ENCODE results near the gene INPP4B. TPM values are rescaled to one million over a fixed set of nuclear protein-coding genes. Genes with fewer than 3 reads are reported as not detected.

INPP4B gene
- total RNA-seq, 2 experiments from 2014 or later: not detected

- Histone ChIP-seq H3K9me2 (ENCODE audit: insufficient read depth, low read length) (no peaks in the 10 kb centered on the region), H3K4me2 (ENCODE audit: low read length) (no peak overlapping the region), H3K9me3 (ENCODE audit: low read length) (peaks cover 6% of the 10 kb centered on the region; the same call in 1 of the 2 replicates), H3K36me3 (ENCODE audit: insufficient read depth, low read length) (no peaks in the 10 kb centered on the region), H3K4me3 (ENCODE audit: low read depth, low read length, poor library complexity, severe bottlenecking) (no peak overlapping the region), H2AFZ (ENCODE audit: low read length) (no peak overlapping the region), H3K79me2 (ENCODE audit: insufficient read depth, low read depth, low read length) (no peaks in the 10 kb centered on the region), H3K4me1 (ENCODE audit: insufficient read depth, low read length, poor library complexity, severe bottlenecking) (no peaks in the 10 kb centered on the region), H3K27ac (ENCODE audit: low read depth, low read length, poor library complexity, severe bottlenecking) (no peak overlapping the region), H4K20me1 (ENCODE audit: insufficient read depth, low read length) (no peaks in the 10 kb centered on the region)
- ChIA-PET CTCF (ENCODE audit: unreplicated experiment) (no interaction called here), POLR2A (interaction anchor here (0.6 to 0.7 kb wide), 2 partner anchors 48 to 216 kb away, joined by 3 to 4 read pairs; no protein-coding TSS in a partner anchor)
- no TSS peak for BruUV-seq (replicated peaks)
- DNase-seq (ENCODE audit: low spot score): no peak
- intact Hi-C loops (cut with micrococcal nuclease; ENCODE audit: unreplicated experiment): no loop called here
- no peak for TF ChIP-seq EZH2phosphoT487 (IDR thresholded peaks at IDR 0.05; ENCODE audit: borderline replicate concordance, low read depth, low read length)
- TF ChIP-seq CTCF (conservative IDR thresholded peaks at IDR 0.05; ENCODE audit: low read length): no peak
These were observed 851.0 kb downstream of the INPP4B start for GRCh38 chr4:141995056-141995455.

GRCh38 chr4:141977433-141977832 is 868.7 kb downstream of the INPP4B start:
- Histone ChIP-seq H3K9me2 (ENCODE audit: insufficient read depth, low read length) (no peaks in the 10 kb centered on the region), H3K79me2 (ENCODE audit: insufficient read depth, low read depth, low read length) (no peaks in the 10 kb centered on the region), H4K20me1 (ENCODE audit: insufficient read depth, low read length) (no peaks in the 10 kb centered on the region), H3K9me3 (ENCODE audit: low read length) (no peaks in the 10 kb centered on the region), H3K4me1 (ENCODE audit: insufficient read depth, low read length, poor library complexity, severe bottlenecking) (no peaks in the 10 kb centered on the region), H2AFZ (ENCODE audit: low read length) (no peak overlapping the region), H3K27ac (ENCODE audit: low read depth, low read length, poor library complexity, severe bottlenecking) (no peak overlapping the region), H3K4me3 (ENCODE audit: low read depth, low read length, poor library complexity, severe bottlenecking) (no peak overlapping the region), H3K36me3 (ENCODE audit: insufficient read depth, low read length) (no peaks in the 10 kb centered on the region), H3K4me2 (ENCODE audit: low read length) (no peak overlapping the region)
- intact Hi-C loops (cut with micrococcal nuclease; ENCODE audit: unreplicated experiment): no loop called here
- ChIA-PET POLR2A (no interaction called here), CTCF (ENCODE audit: unreplicated experiment) (no interaction called here)
- DNase-seq (ENCODE audit: low spot score): no peak
- TF ChIP-seq CTCF (conservative IDR thresholded peaks at IDR 0.05; ENCODE audit: low read length): no peak
- no peak for TF ChIP-seq EZH2phosphoT487 (IDR thresholded peaks at IDR 0.05; ENCODE audit: borderline replicate concordance, low read depth, low read length)
- BruUV-seq (replicated peaks): no TSS peak
